ENCODE results near the gene CPA2. TPM values are rescaled to one million over a fixed set of nuclear protein-coding genes. Genes with fewer than 3 reads are reported as not detected.
"Not testable (repeated sequence)": the region's sequence is repeated elsewhere in the genome, so short reads cannot be mapped to it uniquely, and the experiment has no call there.

The CPA2 gene
- total RNA-seq, 1 donor from 2014 or later = 0.54 TPM

GRCh38 chr7:130249626-130250025, 17.0 kb upstream of the CPA2 start:
- peaks cover 59% of the 10 kb centered on the region for H3K9me3 Mint-ChIP-seq
- H3K27ac Mint-ChIP-seq; H3K4me1 Mint-ChIP-seq; DNase-seq (ENCODE audit: low spot score in 2 of 2, unreplicated experiment in 2 of 2); H3K4me3 Mint-ChIP-seq; H3K27me3 Mint-ChIP-seq (ENCODE audit: low read depth): not testable (repeated sequence)
- H3K36me3 Mint-ChIP-seq = peaks cover 21% of the 10 kb centered on the region

GRCh38 chr7:130254555-130254954, 12.1 kb upstream of the CPA2 start:
- Mint-ChIP-seq H3K4me1 (no peaks in the 10 kb centered on the region), H3K36me3 (peaks cover 19% of the 10 kb centered on the region), H3K27me3 (ENCODE audit: low read depth) (no peaks in the 10 kb centered on the region), H3K27ac (no peak overlapping the region), H3K9me3 (peaks cover 56% of the 10 kb centered on the region), H3K4me3 (no peak overlapping the region)
- DNase-seq (ENCODE audit: low spot score in 2 of 2, unreplicated experiment in 2 of 2) = no peak
- TF ChIP-seq, protein P1, sequence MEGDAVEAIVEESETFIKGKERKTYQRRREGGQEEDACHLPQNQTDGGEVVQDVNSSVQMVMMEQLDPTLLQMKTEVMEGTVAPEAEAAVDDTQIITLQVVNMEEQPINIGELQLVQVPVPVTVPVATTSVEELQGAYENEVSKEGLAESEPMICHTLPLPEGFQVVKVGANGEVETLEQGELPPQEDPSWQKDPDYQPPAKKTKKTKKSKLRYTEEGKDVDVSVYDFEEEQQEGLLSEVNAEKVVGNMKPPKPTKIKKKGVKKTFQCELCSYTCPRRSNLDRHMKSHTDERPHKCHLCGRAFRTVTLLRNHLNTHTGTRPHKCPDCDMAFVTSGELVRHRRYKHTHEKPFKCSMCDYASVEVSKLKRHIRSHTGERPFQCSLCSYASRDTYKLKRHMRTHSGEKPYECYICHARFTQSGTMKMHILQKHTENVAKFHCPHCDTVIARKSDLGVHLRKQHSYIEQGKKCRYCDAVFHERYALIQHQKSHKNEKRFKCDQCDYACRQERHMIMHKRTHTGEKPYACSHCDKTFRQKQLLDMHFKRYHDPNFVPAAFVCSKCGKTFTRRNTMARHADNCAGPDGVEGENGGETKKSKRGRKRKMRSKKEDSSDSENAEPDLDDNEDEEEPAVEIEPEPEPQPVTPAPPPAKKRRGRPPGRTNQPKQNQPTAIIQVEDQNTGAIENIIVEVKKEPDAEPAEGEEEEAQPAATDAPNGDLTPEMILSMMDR (IDR thresholded peaks at IDR 0.05; ENCODE audit: unreplicated experiment) = no peak

- TF ChIP-seq, protein P1 (IDR thresholded peaks at IDR 0.05; ENCODE audit: unreplicated experiment) = no peak
- Mint-ChIP-seq H3K4me1 (no peaks in the 10 kb centered on the region), H3K27me3 (ENCODE audit: low read depth) (no peaks in the 10 kb centered on the region), H3K4me3 (no peak overlapping the region), H3K9me3 (peaks cover 44% of the 10 kb centered on the region), H3K36me3 (peaks cover 17% of the 10 kb centered on the region), H3K27ac (no peak overlapping the region)
- DNase-seq (ENCODE audit: low spot score in 2 of 2, unreplicated experiment in 2 of 2) = no peak
These were observed 10.0 kb upstream of the CPA2 start for GRCh38 chr7:130256704-130257103.

GRCh38 chr7:130258494-130259078, 8.1 kb upstream of the CPA2 start:
- no peak for DNase-seq (ENCODE audit: low spot score in 2 of 2, unreplicated experiment in 2 of 2)
- Mint-ChIP-seq H3K27me3 (ENCODE audit: low read depth) (no peaks in the 10 kb centered on the region), H3K36me3 (peaks cover 9% of the 10 kb centered on the region), H3K27ac (no peak overlapping the region), H3K9me3 (peaks cover 28% of the 10 kb centered on the region), H3K4me1 (peaks cover 13% of the 10 kb centered on the region), H3K4me3 (no peak overlapping the region)
- TF ChIP-seq, protein P1 (IDR thresholded peaks at IDR 0.05; ENCODE audit: unreplicated experiment) = no peak

GRCh38 chr7:130262448-130262847, 4.2 kb upstream of the CPA2 start:
- Mint-ChIP-seq H3K4me3 (no peak overlapping the region), H3K27me3 (ENCODE audit: low read depth) (no peaks in the 10 kb centered on the region), H3K27ac (peak overlapping the region; percentile 79), H3K4me1 (peaks cover 30% of the 10 kb centered on the region), H3K9me3 (peaks cover 14% of the 10 kb centered on the region), H3K36me3 (peaks cover 6% of the 10 kb centered on the region)
- no peak for DNase-seq (ENCODE audit: low spot score in 2 of 2, unreplicated experiment in 2 of 2)
- TF ChIP-seq, protein P1 (IDR thresholded peaks at IDR 0.05; ENCODE audit: unreplicated experiment) = no peak

- peaks cover 30% of the 10 kb centered on the region for H3K4me1 Mint-ChIP-seq
These were observed 3.5 kb upstream of the CPA2 start for GRCh38 chr7:130263130-130263529.

More at GRCh38 chr7:130263130-130263529, 3.5 kb upstream of the CPA2 start:
- H3K27ac Mint-ChIP-seq = peak overlapping the region; percentile 79
- DNase-seq (ENCODE audit: low spot score in 2 of 2, unreplicated experiment in 2 of 2) = no peak
- TF ChIP-seq, protein P1 (IDR thresholded peaks at IDR 0.05; ENCODE audit: unreplicated experiment) = no peak
- H3K4me3 Mint-ChIP-seq = no peak overlapping the region
- H3K9me3 Mint-ChIP-seq = peaks cover 12% of the 10 kb centered on the region
- peaks cover 6% of the 10 kb centered on the region for H3K36me3 Mint-ChIP-seq
- H3K27me3 Mint-ChIP-seq (ENCODE audit: low read depth) = no peaks in the 10 kb centered on the region
